GM21526 (cell line): ENCODE data around the gene UCN2.

Experiments
- ATAC-seq: cut with Tn5 transposase; IDR thresholded peaks from one replicate; pipeline ENCODE4 v1.9.1; 2021; ENCODE audit warnings: moderate library complexity; ENCODE audit not compliant: unreplicated experiment, low FRiP score

The UCN2 gene

GRCh38 chr3:48591886-48592518, 28.4 kb upstream of the UCN2 start:
- ATAC-seq = no peak

GRCh38 chr3:48591436-48591835, 27.9 kb upstream of the UCN2 start:
- ATAC-seq = no peak

GRCh38 chr3:48588230-48588629, 24.6 kb upstream of the UCN2 start:
- ATAC-seq = no peak

- ATAC-seq = no peak
Measured at GRCh38 chr3:48587686-48588085, 24.1 kb upstream of the UCN2 start.

- ATAC-seq = no peak
Measured at GRCh38 chr3:48585411-48585810, 21.8 kb upstream of the UCN2 start.

DNA sequence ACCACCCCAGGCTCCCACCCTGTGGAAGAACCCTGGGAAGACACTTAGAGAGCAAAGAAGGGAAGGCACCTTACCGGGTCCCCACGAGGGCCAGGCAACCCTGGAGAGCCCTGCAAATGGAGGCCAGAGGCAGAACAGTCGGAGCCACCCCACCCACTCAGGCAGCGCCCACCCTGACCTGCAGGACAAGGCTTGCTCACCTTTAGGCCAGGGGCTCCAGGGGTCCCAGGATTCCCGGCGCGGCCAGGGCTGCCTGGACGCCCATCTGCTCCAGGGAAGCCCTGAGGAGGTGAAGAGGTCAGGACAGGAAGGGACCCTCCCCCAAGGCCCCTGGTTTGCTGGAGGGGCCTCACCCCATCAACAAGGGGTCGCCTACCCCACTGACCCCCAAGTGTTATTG, 21.3 kb upstream of the UCN2 start:
- no peak for ATAC-seq

GRCh38 chr3:48581621-48582481, 18.3 kb upstream of the UCN2 start:
- ATAC-seq = no peak

DNA sequence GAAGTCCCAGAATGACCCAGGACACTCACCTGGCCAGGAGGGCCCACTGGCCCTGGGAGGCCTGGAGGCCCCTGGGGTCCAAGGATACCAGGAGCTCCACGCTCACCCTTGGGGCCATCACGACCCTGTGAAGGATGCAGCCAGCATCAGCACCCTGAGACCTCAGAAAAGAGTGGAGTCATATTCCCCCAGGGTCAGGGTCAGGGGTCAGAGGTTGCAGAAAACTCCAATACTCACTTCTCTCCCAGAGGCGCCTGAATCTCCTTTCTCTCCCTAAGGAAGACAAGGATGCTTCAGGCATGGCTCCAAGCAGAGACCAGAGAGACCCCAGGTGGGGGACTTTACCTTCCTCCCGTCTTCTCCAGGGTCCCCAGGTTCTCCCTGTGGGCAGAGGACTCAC, 13.1 kb upstream of the UCN2 start:
- ATAC-seq = no peak

- no peak for ATAC-seq
Measured at GRCh38 chr3:48575366-48575765, 11.8 kb upstream of the UCN2 start.

DNA sequence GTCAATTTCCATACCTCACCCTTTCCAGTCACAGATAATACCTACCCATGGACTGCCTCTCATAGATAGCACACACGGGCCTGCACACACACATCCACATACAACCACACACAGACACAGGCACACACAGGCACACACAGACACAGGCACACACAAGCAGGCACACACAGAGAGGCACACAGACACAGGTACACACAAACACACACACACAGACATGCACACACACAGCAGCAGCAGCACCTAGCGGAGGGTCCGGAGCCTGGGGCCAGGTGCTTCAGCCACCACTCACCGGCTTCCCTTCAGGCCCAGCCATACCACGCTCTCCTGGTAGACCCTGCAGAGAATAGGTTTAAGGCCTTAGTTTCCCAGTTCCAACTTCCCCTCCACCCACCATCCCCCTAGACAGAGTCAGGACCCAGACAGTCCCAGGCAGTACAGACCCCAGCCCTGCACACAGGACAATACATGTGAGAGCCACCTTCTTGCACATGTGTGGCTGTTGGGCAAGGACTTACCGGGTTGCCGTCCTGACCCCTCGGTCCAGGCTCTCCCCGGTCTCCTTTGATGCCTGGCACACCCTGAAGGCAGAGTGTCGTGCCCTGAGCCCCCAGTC, 10.5 kb upstream of the UCN2 start:
- ATAC-seq = no peak

DNA sequence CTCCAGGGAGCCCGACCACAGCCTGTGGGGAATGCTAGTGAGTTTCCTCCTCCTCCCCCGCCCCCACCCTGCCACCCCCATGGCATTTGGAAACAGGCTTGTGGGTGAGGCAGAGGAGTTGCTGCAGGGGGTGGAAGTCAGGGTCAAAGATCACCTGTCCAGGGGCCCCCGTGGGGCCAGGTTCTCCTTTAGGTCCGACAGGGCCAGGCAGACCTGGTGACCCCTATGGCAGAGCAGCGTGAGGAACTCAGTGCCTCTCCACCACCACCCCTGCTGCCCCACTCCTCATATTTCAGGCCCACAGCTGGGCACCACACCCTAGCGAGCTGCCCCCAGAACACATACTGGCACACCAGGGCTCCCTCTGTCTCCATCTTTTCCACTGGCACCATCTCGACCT, 8.9 kb upstream of the UCN2 start:
- no peak for ATAC-seq

GRCh38 chr3:48571938-48572337, 8.4 kb upstream of the UCN2 start:
- ATAC-seq = no peak

DNA sequence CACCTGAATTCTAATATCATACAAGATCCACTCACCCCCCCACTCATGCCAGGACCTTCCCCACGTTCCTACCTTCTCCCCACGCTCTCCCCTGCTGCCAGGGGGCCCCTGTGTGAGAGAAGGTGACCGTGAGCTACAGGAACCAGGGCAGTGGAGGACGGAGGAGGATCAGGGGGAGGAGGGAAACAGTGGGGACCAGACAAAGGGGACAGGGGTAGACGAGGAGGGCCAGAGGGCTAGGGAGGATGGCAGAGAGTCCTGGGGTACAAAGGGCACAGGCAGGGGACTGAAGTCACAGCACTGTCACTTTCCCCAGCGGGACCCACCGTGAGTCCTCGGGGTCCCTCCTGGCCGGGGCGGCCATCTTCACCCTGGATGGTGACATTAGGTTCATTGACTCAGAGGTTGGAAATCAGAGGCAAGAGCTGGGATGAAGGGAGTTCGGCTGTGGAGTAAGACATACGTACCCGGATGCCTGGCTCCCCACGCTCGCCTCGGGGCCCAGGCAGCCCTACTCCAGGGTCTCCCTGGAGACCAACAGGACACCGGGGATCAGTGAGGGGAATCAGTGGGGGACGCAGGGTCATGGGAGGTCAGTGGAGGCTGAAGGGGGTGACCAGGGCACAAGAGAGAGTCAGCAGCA, 6.3 kb upstream of the UCN2 start:
- no peak for ATAC-seq

- no peak for ATAC-seq
Measured at GRCh38 chr3:48569400-48569799, 5.8 kb upstream of the UCN2 start.

DNA sequence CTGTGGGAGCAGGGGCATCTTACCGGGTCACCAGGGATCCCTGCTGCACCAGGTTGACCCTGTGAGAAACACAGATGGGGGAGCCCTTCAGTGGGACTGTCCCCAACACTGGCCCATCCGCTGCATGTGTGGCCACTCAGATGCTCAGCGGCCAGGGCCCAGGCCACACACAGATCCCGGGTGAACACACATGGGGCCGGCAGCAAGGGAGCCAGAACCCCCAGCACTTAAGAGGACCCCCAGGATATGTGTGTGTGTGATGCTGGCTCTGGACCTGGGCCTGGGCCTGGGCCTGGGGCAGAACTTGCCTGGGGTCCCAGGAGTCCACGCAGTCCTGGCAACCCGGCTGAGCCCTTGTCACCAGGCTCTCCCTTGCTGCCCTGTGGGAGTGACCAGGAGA, 4.9 kb upstream of the UCN2 start:
- ATAC-seq = no peak

DNA sequence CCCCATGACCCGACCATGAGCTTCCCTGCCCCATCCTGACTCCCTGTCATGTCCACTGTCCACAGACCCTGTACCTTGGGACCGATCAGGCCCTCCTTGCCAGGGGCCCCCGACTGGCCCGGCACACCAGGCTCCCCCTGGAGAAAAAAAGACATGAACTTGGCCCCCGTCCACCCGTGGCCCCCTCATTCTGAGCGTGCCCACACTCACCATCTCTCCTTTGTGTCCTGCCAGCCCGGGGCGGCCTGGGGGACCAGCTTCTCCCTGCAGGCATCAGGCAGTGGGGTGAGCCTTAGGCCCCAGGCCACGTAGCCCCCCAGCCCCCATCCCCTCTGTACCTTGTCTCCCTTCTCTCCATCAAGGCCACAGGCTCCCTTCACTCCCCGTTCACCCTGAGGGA, 3.9 kb upstream of the UCN2 start:
- no peak for ATAC-seq

GRCh38 chr3:48567090-48567489, 3.5 kb upstream of the UCN2 start:
- ATAC-seq = no peak

GRCh38 chr3:48566401-48566760, 2.8 kb upstream of the UCN2 start:
- no peak for ATAC-seq

DNA sequence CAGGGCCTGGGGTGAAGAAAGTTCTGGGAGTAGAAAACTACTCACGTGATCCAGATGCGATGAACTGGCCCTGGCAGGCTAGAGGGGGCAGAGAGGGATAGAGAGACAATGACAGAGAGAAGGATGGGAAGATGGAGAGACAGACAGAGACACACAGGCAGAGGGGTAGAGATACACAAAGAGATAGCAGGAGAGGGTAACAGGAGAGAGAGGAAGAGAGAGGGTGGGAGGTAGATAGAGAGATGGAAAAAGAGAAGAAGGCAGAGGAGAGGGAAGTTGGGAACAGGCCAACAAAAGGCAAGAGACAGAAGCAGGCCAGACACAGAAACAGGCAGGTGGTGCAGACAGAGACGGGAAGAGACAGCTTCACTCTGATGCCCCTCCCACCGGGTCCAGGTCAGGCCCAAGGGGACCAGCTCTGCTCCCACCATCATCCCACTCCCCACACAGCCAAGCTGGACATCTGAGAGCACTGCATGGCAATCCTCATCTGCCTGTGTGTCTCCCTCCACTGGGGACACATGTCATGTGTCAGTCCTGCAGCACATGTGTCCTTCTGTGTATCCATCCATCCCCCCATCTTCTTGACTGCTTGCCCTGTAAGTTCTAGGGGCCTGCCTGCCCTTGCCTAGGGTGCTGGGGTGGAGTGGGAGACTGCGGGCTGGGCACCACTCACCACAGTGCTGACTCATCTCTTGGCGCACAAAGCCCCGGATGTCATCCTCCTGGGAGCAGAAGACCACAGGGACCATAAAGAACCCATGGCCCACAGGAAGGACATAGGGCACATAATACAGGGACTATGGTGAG, 2.2 kb upstream of the UCN2 start:
- no peak for ATAC-seq

GRCh38 chr3:48565186-48565585, 1.6 kb upstream of the UCN2 start:
- no peak for ATAC-seq

DNA sequence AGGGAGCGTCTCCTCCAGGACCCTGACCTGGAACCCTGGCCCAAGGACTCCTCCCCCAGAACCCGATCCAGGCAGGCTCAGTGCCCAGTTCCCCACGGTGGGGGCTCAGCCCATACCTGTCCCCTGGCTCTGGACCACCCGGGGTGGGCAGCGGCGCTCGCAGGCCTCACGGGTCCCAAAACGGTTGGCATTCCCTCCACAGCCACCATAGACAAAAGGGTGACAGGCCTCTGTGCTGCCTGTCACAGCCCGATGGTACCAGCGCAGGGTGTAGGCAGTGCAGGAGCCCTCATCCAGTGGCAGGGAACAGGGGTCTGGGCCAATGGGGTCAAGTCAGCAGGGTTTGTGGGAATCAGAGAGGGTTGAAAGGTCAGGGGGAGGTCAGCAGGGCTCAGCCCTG, 1.1 kb upstream of the UCN2 start:
- ATAC-seq = no peak
